ENCODE results near the gene BDKRB1. TPM values are rescaled to one million over a fixed set of nuclear protein-coding genes. Genes with fewer than 3 reads are reported as not detected.

The BDKRB1 gene
- total RNA-seq, 1 experiment from 2014 or later: 0.11 TPM

DNA sequence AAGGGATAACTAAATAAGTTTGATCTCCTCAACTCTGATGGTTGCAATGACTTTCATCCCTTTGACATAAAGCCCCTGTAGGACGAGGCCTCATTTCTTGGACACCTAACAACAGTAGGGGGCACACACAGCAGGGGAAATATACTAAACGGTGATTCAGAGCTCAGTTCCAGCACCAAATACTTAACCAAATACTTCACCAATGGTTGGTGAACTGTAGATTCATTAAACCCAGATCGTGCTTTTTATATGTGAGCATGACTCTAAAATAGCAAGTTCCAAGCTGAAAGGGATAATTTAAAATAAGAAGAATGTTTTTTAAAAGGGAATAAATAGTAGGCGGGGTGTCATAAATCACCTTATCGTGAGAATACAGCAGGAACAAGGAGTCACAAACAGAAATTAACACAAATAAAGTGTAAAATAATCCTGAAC is 53.9 kb downstream of the BDKRB1 start (continued):
- TF ChIP-seq E2F4 (CRISPR knock-in tag; IDR thresholded peaks at IDR 0.05; ENCODE audit: borderline replicate concordance, low read depth) (no peak), ZNF232 (CRISPR knock-in tag; IDR thresholded peaks at IDR 0.05) (no peak), MAX (CRISPR knock-in tag; IDR thresholded peaks at IDR 0.05) (no peak), CBFB (CRISPR knock-in tag; IDR thresholded peaks at IDR 0.05; ENCODE audit: low read depth) (no peak)
- TF ChIP-seq, protein P1, sequence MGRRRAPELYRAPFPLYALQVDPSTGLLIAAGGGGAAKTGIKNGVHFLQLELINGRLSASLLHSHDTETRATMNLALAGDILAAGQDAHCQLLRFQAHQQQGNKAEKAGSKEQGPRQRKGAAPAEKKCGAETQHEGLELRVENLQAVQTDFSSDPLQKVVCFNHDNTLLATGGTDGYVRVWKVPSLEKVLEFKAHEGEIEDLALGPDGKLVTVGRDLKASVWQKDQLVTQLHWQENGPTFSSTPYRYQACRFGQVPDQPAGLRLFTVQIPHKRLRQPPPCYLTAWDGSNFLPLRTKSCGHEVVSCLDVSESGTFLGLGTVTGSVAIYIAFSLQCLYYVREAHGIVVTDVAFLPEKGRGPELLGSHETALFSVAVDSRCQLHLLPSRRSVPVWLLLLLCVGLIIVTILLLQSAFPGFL (CRISPR knock-in tag; IDR thresholded peaks at IDR 0.05; ENCODE audit: borderline replicate concordance): no peak

- peaks cover 15% of the 10 kb centered on the region for H3K36me3 Mint-ChIP-seq
- CTCF ChIA-PET: no interaction called here
- TF ChIP-seq JUN (CRISPR knock-in tag; IDR thresholded peaks at IDR 0.05) (no peak), ATF3 (CRISPR knock-in tag; conservative IDR thresholded peaks at IDR 0.05) (no peak), E2F4 (CRISPR knock-in tag; IDR thresholded peaks at IDR 0.05; ENCODE audit: borderline replicate concordance, low read depth) (no peak), SP1 (CRISPR knock-in tag; conservative IDR thresholded peaks at IDR 0.05) (no peak), ZBTB21 (CRISPR knock-in tag; IDR thresholded peaks at IDR 0.05; ENCODE audit: borderline replicate concordance) (no peak), ATF2 (CRISPR knock-in tag; IDR thresholded peaks at IDR 0.05; ENCODE audit: borderline replicate concordance, low read depth) (no peak), SOX15 (CRISPR knock-in tag; IDR thresholded peaks at IDR 0.05) (no peak)
- no peak for ATAC-seq
- H3K9me3 Mint-ChIP-seq: no peaks in the 10 kb centered on the region
- H3K4me1 Mint-ChIP-seq: no peaks in the 10 kb centered on the region
- POLR2A ChIA-PET: no interaction called here
- no peaks in the 10 kb centered on the region for H3K27me3 Mint-ChIP-seq (ENCODE audit: low read depth)
- H3K4me3 Mint-ChIP-seq: no peak overlapping the region
- H3K27ac Mint-ChIP-seq: peak overlapping the region; percentile 25; the same call in 1 of the 2 replicates
- DNase-seq (ENCODE audit: low spot score): no peak
Measured at GRCh38 chr14:96310906-96311305, 54.9 kb downstream of the BDKRB1 start.

Other genes with a start within 250 kb of the BDKRB1 start
- 14.1 to 17.6 TPM (median 16.0 TPM) in 3 replicates for gene C14orf132, start 216.8 kb upstream of the BDKRB1 start, total RNA-seq (2021)
- gene BDKRB2, start 51.4 kb upstream of the BDKRB1 start, total RNA-seq (2021): 0.17 to 0.30 TPM (median 0.18 TPM) in 3 replicates
- 10.0 to 10.3 TPM (median 10.3 TPM) in 3 replicates for gene ATG2B, start 107.1 kb downstream of the BDKRB1 start, total RNA-seq (2021)
- 41.4 to 43.9 TPM (median 43.0 TPM) in 3 replicates for gene GSKIP, start 107.3 kb downstream of the BDKRB1 start, total RNA-seq (2021)
- gene AK7, start 135.9 kb downstream of the BDKRB1 start, total RNA-seq (2021): 6.4 to 8.4 TPM (median 6.6 TPM) in 3 replicates
- gene PAPOLA, start 246.2 kb downstream of the BDKRB1 start, total RNA-seq (2021): 184 to 210 TPM (median 193 TPM) in 3 replicates

Measured in WTC11 (cell line).